WTC11 (cell line): ENCODE data around the gene CBFA2T2.

Experiments
- KAT7 ChIP-seq: sonication (generic); formaldehyde crosslinking; IDR thresholded peaks from 2 replicates; pipeline ENCODE4 v1.8.1; 2023; ENCODE audit warnings: missing genetic modification reagents, mild to moderate bottlenecking, borderline replicate concordance
- NR1H2 ChIP-seq: sonication (generic); formaldehyde crosslinking; IDR thresholded peaks from 2 replicates; pipeline ENCODE4 v1.9.0; 2021; ENCODE audit warnings: mild to moderate bottlenecking, moderate library complexity, missing genetic modification reagents
- NR2C2 ChIP-seq: sonication (generic); formaldehyde crosslinking; IDR thresholded peaks from 2 replicates; pipeline ENCODE4 v1.8.0; 2022; ENCODE audit warnings: mild to moderate bottlenecking, missing genetic modification reagents
- SP1 ChIP-seq: sonication (generic); formaldehyde crosslinking; conservative IDR thresholded peaks from 2 replicates; pipeline ENCODE4 v1.8.1; 2022; ENCODE audit warnings: missing genetic modification reagents
- TEAD4 ChIP-seq: sonication (generic); formaldehyde crosslinking; IDR thresholded peaks from 2 replicates; pipeline ENCODE4 v1.8.0; 2022; ENCODE audit warnings: mild to moderate bottlenecking, missing genetic modification reagents
- TF ChIP-seq, protein P1 (sequence below): fragments of 200-600 bp; IDR thresholded peaks from 2 replicates; pipeline ENCODE4 v1.8.0; 2022; ENCODE audit warnings: antibody characterized with exemption
- TF ChIP-seq, protein P2 (sequence below): sonication (generic); formaldehyde crosslinking; conservative IDR thresholded peaks from 2 replicates; pipeline ENCODE4 v1.8.1; 2023; ENCODE audit warnings: mild to moderate bottlenecking, low read depth, missing genetic modification reagents, moderate library complexity
- TF ChIP-seq, protein P3 (sequence below): sonication (generic); formaldehyde crosslinking; IDR thresholded peaks from 2 replicates; pipeline ENCODE4 v1.8.1; 2023; ENCODE audit warnings: mild to moderate bottlenecking, missing genetic modification reagents, moderate library complexity

DNA sequence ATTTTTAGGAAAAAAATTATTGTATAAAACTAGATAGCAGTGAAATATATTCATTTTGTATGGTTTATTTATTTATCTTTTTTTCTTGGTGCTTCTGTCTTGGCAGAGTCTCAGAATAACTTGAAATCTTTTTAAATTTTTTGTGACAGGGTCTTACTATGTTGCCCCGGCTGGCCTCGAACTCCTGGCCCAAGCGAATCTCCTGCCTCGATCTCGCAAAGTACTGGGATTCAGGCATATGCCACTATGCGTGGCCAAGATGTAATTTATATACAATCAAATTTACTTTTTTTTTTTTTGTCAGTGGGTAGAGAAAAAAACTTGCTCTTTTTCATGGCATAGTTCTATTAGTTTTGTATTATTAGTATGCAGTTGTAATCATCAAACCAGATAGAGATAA is 13.7 kb downstream of the CBFA2T2 start:
- TF ChIP-seq, protein P1, sequence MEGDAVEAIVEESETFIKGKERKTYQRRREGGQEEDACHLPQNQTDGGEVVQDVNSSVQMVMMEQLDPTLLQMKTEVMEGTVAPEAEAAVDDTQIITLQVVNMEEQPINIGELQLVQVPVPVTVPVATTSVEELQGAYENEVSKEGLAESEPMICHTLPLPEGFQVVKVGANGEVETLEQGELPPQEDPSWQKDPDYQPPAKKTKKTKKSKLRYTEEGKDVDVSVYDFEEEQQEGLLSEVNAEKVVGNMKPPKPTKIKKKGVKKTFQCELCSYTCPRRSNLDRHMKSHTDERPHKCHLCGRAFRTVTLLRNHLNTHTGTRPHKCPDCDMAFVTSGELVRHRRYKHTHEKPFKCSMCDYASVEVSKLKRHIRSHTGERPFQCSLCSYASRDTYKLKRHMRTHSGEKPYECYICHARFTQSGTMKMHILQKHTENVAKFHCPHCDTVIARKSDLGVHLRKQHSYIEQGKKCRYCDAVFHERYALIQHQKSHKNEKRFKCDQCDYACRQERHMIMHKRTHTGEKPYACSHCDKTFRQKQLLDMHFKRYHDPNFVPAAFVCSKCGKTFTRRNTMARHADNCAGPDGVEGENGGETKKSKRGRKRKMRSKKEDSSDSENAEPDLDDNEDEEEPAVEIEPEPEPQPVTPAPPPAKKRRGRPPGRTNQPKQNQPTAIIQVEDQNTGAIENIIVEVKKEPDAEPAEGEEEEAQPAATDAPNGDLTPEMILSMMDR, result no peak
- TF ChIP-seq NR2C2, result no peak
- no peak for TF ChIP-seq SP1 (CRISPR knock-in tag)
- TF ChIP-seq NR1H2 (CRISPR knock-in tag), result no peak
- TF ChIP-seq TEAD4 (CRISPR knock-in tag), result no peak
- TF ChIP-seq KAT7, result no peak
- TF ChIP-seq, protein P2, sequence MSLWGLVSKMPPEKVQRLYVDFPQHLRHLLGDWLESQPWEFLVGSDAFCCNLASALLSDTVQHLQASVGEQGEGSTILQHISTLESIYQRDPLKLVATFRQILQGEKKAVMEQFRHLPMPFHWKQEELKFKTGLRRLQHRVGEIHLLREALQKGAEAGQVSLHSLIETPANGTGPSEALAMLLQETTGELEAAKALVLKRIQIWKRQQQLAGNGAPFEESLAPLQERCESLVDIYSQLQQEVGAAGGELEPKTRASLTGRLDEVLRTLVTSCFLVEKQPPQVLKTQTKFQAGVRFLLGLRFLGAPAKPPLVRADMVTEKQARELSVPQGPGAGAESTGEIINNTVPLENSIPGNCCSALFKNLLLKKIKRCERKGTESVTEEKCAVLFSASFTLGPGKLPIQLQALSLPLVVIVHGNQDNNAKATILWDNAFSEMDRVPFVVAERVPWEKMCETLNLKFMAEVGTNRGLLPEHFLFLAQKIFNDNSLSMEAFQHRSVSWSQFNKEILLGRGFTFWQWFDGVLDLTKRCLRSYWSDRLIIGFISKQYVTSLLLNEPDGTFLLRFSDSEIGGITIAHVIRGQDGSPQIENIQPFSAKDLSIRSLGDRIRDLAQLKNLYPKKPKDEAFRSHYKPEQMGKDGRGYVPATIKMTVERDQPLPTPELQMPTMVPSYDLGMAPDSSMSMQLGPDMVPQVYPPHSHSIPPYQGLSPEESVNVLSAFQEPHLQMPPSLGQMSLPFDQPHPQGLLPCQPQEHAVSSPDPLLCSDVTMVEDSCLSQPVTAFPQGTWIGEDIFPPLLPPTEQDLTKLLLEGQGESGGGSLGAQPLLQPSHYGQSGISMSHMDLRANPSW (CRISPR knock-in tag), result no peak
- TF ChIP-seq, protein P3, sequence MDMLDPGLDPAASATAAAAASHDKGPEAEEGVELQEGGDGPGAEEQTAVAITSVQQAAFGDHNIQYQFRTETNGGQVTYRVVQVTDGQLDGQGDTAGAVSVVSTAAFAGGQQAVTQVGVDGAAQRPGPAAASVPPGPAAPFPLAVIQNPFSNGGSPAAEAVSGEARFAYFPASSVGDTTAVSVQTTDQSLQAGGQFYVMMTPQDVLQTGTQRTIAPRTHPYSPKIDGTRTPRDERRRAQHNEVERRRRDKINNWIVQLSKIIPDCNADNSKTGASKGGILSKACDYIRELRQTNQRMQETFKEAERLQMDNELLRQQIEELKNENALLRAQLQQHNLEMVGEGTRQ (CRISPR knock-in tag), result no peak
